ENCODE measurements around the gene ROR2.

The ROR2 gene

DNA sequence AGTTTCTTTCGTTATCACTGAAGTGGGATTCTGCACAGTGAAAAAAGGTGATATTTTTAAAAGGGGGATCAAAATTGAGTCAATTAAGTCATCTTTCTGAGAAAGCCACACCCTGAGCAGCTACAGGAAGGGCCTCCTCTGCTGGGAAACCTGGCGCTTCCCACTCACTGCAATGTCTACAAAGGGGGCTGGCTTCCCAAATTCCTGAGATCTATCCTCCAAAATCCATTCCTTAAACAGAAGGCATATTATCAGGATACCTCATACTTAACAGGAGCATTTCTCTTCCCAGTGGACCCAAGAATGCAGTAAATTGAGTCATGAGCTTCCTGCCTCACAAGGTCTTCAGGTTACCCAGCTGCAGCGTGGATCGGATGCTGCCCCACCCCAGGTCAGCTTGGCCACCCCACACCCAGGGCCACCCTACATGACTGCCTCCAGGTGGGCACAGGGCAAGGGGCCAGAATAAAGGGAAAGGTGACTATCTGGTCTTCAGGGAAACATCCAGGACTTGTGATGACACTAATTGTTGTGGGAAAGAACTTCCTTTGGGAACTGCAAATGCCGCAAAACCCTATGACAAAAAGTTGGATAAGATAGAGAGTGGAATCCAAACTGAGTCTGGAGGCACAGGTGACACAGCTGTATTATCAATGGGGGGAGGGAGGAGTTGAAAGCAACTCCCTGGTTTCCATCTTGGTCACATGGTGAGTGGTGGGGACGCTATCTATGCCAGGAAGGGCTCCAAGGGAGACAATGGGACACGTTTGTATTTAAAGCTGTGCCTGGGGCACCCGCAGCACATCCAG, 42.3 kb downstream of the ROR2 start:
- TF ChIP-seq PPARA (CRISPR knock-in tag; IDR thresholded peaks at IDR 0.05; ENCODE audit: borderline replicate concordance): no peak
- TF ChIP-seq ZFP30 (CRISPR knock-in tag; IDR thresholded peaks at IDR 0.05): no peak
- no peak for TF ChIP-seq PATZ1 (CRISPR knock-in tag; IDR thresholded peaks at IDR 0.05; ENCODE audit: borderline replicate concordance)
- TF ChIP-seq GLIS3 (CRISPR knock-in tag; IDR thresholded peaks at IDR 0.05): no peak
- TF ChIP-seq, protein P1, sequence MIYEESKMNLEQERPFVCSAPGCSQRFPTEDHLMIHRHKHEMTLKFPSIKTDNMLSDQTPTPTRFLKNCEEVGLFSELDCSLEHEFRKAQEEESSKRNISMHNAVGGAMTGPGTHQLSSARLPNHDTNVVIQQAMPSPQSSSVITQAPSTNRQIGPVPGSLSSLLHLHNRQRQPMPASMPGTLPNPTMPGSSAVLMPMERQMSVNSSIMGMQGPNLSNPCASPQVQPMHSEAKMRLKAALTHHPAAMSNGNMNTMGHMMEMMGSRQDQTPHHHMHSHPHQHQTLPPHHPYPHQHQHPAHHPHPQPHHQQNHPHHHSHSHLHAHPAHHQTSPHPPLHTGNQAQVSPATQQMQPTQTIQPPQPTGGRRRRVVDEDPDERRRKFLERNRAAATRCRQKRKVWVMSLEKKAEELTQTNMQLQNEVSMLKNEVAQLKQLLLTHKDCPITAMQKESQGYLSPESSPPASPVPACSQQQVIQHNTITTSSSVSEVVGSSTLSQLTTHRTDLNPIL (CRISPR knock-in tag; IDR thresholded peaks at IDR 0.05; ENCODE audit: low read depth): no peak
- no peak for TF ChIP-seq ZNF565 (CRISPR knock-in tag; conservative IDR thresholded peaks at IDR 0.05; ENCODE audit: low read depth)
- no peak for TF ChIP-seq ZFP3 (CRISPR knock-in tag; IDR thresholded peaks at IDR 0.05)
- TF ChIP-seq, protein P2, sequence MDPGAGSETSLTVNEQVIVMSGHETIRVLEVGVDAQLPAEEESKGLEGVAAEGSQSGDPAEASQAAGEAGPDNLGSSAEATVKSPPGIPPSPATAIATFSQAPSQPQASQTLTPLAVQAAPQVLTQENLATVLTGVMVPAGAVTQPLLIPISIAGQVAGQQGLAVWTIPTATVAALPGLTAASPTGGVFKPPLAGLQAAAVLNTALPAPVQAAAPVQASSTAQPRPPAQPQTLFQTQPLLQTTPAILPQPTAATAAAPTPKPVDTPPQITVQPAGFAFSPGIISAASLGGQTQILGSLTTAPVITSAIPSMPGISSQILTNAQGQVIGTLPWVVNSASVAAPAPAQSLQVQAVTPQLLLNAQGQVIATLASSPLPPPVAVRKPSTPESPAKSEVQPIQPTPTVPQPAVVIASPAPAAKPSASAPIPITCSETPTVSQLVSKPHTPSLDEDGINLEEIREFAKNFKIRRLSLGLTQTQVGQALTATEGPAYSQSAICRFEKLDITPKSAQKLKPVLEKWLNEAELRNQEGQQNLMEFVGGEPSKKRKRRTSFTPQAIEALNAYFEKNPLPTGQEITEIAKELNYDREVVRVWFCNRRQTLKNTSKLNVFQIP (CRISPR knock-in tag; IDR thresholded peaks at IDR 0.05; ENCODE audit: borderline replicate concordance, low read depth): no peak
- TF ChIP-seq OSR1 (CRISPR knock-in tag; IDR thresholded peaks at IDR 0.05): no peak
- no peak for TF ChIP-seq ZC3H10 (CRISPR knock-in tag; IDR thresholded peaks at IDR 0.05)
- TF ChIP-seq, protein P3, sequence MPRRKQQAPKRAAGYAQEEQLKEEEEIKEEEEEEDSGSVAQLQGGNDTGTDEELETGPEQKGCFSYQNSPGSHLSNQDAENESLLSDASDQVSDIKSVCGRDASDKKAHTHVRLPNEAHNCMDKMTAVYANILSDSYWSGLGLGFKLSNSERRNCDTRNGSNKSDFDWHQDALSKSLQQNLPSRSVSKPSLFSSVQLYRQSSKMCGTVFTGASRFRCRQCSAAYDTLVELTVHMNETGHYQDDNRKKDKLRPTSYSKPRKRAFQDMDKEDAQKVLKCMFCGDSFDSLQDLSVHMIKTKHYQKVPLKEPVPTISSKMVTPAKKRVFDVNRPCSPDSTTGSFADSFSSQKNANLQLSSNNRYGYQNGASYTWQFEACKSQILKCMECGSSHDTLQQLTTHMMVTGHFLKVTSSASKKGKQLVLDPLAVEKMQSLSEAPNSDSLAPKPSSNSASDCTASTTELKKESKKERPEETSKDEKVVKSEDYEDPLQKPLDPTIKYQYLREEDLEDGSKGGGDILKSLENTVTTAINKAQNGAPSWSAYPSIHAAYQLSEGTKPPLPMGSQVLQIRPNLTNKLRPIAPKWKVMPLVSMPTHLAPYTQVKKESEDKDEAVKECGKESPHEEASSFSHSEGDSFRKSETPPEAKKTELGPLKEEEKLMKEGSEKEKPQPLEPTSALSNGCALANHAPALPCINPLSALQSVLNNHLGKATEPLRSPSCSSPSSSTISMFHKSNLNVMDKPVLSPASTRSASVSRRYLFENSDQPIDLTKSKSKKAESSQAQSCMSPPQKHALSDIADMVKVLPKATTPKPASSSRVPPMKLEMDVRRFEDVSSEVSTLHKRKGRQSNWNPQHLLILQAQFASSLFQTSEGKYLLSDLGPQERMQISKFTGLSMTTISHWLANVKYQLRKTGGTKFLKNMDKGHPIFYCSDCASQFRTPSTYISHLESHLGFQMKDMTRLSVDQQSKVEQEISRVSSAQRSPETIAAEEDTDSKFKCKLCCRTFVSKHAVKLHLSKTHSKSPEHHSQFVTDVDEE (CRISPR knock-in tag; IDR thresholded peaks at IDR 0.05): no peak
- TF ChIP-seq SNAI2 (CRISPR knock-in tag; IDR thresholded peaks at IDR 0.05): no peak
- no peak for TF ChIP-seq ZNF70 (CRISPR knock-in tag; IDR thresholded peaks at IDR 0.05)
- TF ChIP-seq CSDC2 (CRISPR knock-in tag; IDR thresholded peaks at IDR 0.05): no peak
- no peak for TF ChIP-seq ESRRG (CRISPR knock-in tag; IDR thresholded peaks at IDR 0.05)
- TF ChIP-seq ZNF8 (CRISPR knock-in tag; IDR thresholded peaks at IDR 0.05): no peak
- no peak for TF ChIP-seq RARB (CRISPR knock-in tag; IDR thresholded peaks at IDR 0.05)
- no peak for TF ChIP-seq CSRNP3 (CRISPR knock-in tag; IDR thresholded peaks at IDR 0.05)
- TF ChIP-seq ARNTL (CRISPR knock-in tag; IDR thresholded peaks at IDR 0.05; ENCODE audit: borderline replicate concordance, low read depth): no peak
- no peak for TF ChIP-seq TCF4 (CRISPR knock-in tag; IDR thresholded peaks at IDR 0.05; ENCODE audit: borderline replicate concordance)
- no peak for ATAC-seq

DNA sequence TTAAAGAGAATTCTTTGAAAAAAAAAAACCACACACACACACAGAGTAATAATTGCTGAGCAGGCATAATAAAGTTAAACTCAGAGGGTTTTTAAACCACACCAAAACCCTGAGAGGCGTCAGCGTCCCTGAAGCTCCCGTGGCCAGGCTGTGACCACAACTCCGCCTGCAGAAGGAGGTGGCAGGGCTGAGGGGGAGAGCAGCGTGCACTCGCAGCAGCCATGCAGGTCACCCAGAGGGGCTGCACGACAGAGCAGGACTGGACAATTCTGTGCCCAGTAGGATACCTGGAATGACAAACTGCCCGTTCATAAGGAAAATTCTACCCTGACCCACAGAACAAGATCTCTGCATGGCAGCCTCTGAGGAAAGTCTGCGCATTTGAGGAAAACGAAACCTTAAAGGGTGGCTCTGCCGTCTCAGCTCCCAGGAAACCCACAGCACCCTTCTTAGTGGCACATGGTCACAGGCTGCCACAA, 44.0 kb downstream of the ROR2 start:
- ATAC-seq: no peak

More for the DNA sequence above, 44.0 kb downstream of the ROR2 start:
- no peak for TF ChIP-seq SNAI2 (CRISPR knock-in tag; IDR thresholded peaks at IDR 0.05)
- no peak for TF ChIP-seq ZFP3 (CRISPR knock-in tag; IDR thresholded peaks at IDR 0.05)
- TF ChIP-seq TCF4 (CRISPR knock-in tag; IDR thresholded peaks at IDR 0.05; ENCODE audit: borderline replicate concordance): no peak
- no peak for TF ChIP-seq ARNTL (CRISPR knock-in tag; IDR thresholded peaks at IDR 0.05; ENCODE audit: borderline replicate concordance, low read depth)
- TF ChIP-seq, protein P1 (CRISPR knock-in tag; IDR thresholded peaks at IDR 0.05; ENCODE audit: low read depth): no peak
- TF ChIP-seq PATZ1 (CRISPR knock-in tag; IDR thresholded peaks at IDR 0.05; ENCODE audit: borderline replicate concordance): no peak
- no peak for TF ChIP-seq BACH2 (CRISPR knock-in tag; IDR thresholded peaks at IDR 0.05; ENCODE audit: borderline replicate concordance)
- TF ChIP-seq, protein P2 (CRISPR knock-in tag; IDR thresholded peaks at IDR 0.05; ENCODE audit: borderline replicate concordance, low read depth): no peak
- no peak for TF ChIP-seq CSRNP3 (CRISPR knock-in tag; IDR thresholded peaks at IDR 0.05)
- TF ChIP-seq ZNF8 (CRISPR knock-in tag; IDR thresholded peaks at IDR 0.05): no peak
- no peak for TF ChIP-seq GLIS3 (CRISPR knock-in tag; IDR thresholded peaks at IDR 0.05)

All from SK-N-SH treated with all-trans-retinoic acid at 6 μM for 48 hours (cell line).